IPS-20b (cell line): ENCODE results near the gene FER1L5.
"Not testable (repeated sequence)": the region's sequence is repeated elsewhere in the genome, so short reads cannot be mapped to it uniquely, and the experiment has no call there.

Source experiments
- H3K27ac ChIP-seq: one replicate; pipeline ENCODE4 v1.5.1; 2013; ENCODE audit warnings: low read length
- H3K27me3 ChIP-seq: 2 replicates; pipeline ENCODE4 v1.6.1; 2013; ENCODE audit warnings: mild to moderate bottlenecking, low read length, inconsistent platforms; ENCODE audit not compliant: insufficient read depth
- H3K36me3 ChIP-seq: 2 replicates; pipeline ENCODE4 v1.6.1; 2013; ENCODE audit warnings: low read depth, mild to moderate bottlenecking, inconsistent platforms, low read length, moderate library complexity; ENCODE audit not compliant: insufficient read depth
- H3K4me1 ChIP-seq: 2 replicates; pipeline ENCODE4 v1.6.1; 2013; ENCODE audit warnings: mild to moderate bottlenecking, control low read depth, inconsistent platforms, low read length, moderate library complexity; ENCODE audit not compliant: insufficient read depth
- H3K4me3 ChIP-seq: 2 replicates; pipeline ENCODE4 v1.5.1; 2013; ENCODE audit warnings: mild to moderate bottlenecking, low read length, inconsistent platforms
- H3K9ac ChIP-seq: 2 replicates; pipeline ENCODE4 v1.6.1; 2013; ENCODE audit warnings: low read depth, mild to moderate bottlenecking, inconsistent platforms, low read length, moderate library complexity
- H3K9me3 ChIP-seq: 2 replicates; pipeline ENCODE4 v1.6.1; 2013; ENCODE audit warnings: mild to moderate bottlenecking, low read depth, low read length, inconsistent platforms; ENCODE audit not compliant: insufficient read depth

The FER1L5 gene

GRCh38 chr2:96664366-96664925 lies 21.9 kb downstream of the FER1L5 start:
- peaks cover 7% of the 10 kb centered on the region; the same call in 1 of the 2 replicates for H3K9me3 ChIP-seq
- H3K27ac ChIP-seq: no peak overlapping the region
- H3K4me3 ChIP-seq: no peak overlapping the region
- H3K36me3 ChIP-seq: no peaks in the 10 kb centered on the region
- no peak overlapping the region for H3K9ac ChIP-seq
- no peaks in the 10 kb centered on the region for H3K27me3 ChIP-seq
- no peaks in the 10 kb centered on the region for H3K4me1 ChIP-seq

DNA sequence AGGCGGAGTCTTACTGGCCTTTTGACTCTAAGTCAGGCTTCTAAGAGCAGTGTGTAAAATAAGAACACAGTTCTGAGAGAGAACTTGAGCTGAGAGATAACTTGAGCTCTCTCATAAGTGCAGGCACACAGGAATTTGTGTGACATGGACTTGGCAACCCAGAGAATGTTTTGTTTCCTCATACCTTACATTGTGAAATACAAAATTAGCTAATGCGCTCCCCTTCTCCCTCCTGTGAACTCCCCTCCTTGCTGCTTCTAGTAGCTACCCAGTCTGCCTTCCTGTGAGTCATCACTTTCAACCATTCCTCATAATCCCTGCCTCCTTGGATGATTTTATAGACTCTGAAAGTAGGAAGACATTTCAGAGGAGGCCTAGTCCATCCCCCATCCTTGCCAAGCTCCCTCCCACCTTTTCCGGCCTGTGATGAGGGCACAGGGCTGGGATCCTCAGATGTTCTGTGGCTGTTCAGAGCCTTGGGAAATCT lies 22.6 kb downstream of the FER1L5 start:
- peaks cover 7% of the 10 kb centered on the region; the same call in 1 of the 2 replicates for H3K9me3 ChIP-seq
- H3K9ac ChIP-seq: no peak overlapping the region
- no peaks in the 10 kb centered on the region for H3K27me3 ChIP-seq
- H3K36me3 ChIP-seq: no peaks in the 10 kb centered on the region
- no peak overlapping the region for H3K4me3 ChIP-seq
- H3K27ac ChIP-seq: no peak overlapping the region
- H3K4me1 ChIP-seq: no peaks in the 10 kb centered on the region

GRCh38 chr2:96665717-96666116 lies 23.2 kb downstream of the FER1L5 start:
- not testable (repeated sequence) for H3K27ac ChIP-seq, H3K9me3 ChIP-seq, H3K4me3 ChIP-seq, H3K4me1 ChIP-seq, H3K9ac ChIP-seq, H3K36me3 ChIP-seq, H3K27me3 ChIP-seq

DNA sequence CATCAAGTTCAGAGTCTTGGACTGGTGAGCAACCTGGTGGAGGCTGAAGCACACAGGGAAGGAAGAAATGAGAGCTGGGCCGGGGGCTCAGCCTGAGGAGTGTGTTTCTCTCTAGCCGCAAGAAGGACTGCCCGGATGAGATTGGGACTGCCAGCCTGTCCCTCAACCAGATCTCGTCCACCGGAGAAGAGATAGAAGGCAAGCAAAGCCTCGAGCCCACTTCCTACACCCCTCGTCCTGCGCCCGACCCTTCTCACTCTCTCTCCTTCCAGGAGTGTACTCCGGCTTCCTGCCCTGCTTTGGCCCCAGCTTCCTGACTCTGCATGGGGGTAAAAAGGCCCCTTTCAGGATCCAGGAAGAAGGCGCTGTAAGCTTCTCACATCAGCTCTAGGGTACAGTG lies 26.2 kb downstream of the FER1L5 start:
- no peaks in the 10 kb centered on the region for H3K27me3 ChIP-seq
- H3K27ac ChIP-seq: no peak overlapping the region
- no peaks in the 10 kb centered on the region for H3K4me1 ChIP-seq
- no peaks in the 10 kb centered on the region for H3K36me3 ChIP-seq
- no peak overlapping the region for H3K9ac ChIP-seq
- H3K4me3 ChIP-seq: no peak overlapping the region
- H3K9me3 ChIP-seq: peaks cover 7% of the 10 kb centered on the region; the same call in 1 of the 2 replicates

DNA sequence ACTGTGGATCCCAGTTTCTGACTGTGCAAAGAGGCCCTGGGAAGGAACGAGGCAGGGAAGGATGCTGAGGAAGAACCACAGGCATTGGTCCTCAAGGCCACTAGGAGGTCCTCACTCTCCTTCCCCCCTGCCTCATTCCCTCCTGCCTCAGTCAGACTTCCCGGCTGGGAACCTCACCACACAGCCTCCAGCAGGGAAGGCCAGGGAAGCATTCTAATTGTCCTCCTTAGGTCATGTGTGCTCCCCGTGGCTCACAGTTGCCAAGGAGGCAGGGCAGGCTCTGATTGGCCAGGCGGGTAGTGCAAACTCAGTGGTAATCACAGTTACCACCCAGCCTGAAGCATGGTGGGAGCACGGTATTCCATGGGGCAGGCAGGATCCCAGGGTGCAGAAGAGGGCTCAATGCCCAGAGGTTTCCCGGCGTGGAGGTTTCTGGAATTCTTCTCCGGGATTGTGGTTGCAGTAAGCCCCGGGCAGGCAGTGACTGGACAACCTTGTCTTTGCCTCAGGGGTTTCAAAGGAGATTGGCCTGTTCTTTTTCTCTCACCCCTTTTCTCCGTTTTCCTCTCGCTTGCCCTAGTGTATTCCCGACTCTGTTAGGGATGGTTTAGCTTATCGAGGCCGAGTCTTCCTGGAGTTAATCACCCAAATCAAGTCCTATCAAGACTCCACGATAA lies 27.1 kb downstream of the FER1L5 start:
- H3K4me1 ChIP-seq: no peaks in the 10 kb centered on the region
- no peak overlapping the region for H3K4me3 ChIP-seq
- H3K27ac ChIP-seq: no peak overlapping the region
- H3K9me3 ChIP-seq: peaks cover under 1% of the 10 kb centered on the region; the same call in 1 of the 2 replicates
- H3K27me3 ChIP-seq: no peaks in the 10 kb centered on the region
- H3K36me3 ChIP-seq: no peaks in the 10 kb centered on the region
- H3K9ac ChIP-seq: no peak overlapping the region

GRCh38 chr2:96679848-96680247 lies 37.3 kb downstream of the FER1L5 start:
- Histone ChIP-seq H3K36me3 (no peaks in the 10 kb centered on the region), H3K9ac (no peak overlapping the region), H3K9me3 (no peaks in the 10 kb centered on the region), H3K4me3 (no peak overlapping the region), H3K4me1 (no peaks in the 10 kb centered on the region; the same call in 1 of the 2 replicates), H3K27me3 (no peaks in the 10 kb centered on the region), H3K27ac (no peak overlapping the region)

DNA sequence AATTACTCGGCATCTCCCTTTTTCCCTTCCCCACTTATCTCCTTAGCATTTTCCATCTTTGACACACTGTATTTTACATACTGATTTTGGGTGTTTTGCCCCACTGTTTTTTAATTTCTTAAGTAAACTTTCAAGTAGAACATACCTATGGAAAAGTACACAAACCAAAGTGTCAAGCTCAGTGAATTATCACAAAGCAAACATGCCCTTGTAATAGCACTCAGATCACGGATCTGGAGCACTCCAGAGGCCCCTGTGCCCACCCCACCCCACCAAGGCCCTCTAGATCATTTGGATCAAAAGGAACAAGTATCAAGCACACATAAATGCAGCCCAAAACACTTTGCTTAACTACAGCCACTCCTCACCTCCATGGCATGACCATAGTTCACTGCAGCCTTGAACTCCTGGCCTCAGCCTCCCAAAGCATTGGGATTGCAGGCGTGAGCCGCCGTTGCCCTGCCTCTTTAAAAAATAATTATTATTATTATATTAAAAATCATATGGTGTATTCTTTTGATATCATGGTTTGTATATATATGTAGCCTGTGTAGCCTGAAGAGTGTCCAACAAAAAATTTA lies 38.1 kb downstream of the FER1L5 start:
- no peaks in the 10 kb centered on the region for H3K36me3 ChIP-seq
- no peaks in the 10 kb centered on the region; the same call in 1 of the 2 replicates for H3K4me1 ChIP-seq
- no peak overlapping the region for H3K27ac ChIP-seq
- H3K4me3 ChIP-seq: no peak overlapping the region
- no peaks in the 10 kb centered on the region for H3K9me3 ChIP-seq
- no peak overlapping the region for H3K9ac ChIP-seq
- H3K27me3 ChIP-seq: no peaks in the 10 kb centered on the region

DNA sequence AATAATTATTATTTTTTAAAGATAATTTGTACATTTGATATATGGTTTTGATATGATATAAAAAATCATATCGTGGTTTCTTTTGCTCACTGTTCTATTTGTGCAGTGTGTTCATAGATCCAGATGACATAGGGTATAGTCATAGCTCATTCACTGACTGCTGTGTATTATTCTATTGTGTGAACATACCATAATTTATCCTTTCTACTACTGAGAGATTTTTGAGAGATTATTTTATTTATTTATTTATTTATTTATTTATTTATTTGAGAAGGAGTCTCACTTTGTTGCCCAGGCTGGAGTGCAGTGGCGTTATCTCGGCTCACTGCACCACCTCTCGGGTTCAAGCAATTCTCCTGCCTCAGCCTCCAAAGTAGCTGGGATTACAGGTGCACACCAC lies 39.0 kb downstream of the FER1L5 start:
- Histone ChIP-seq H3K4me3 (no peak overlapping the region), H3K27ac (no peak overlapping the region), H3K4me1 (no peaks in the 10 kb centered on the region; the same call in 1 of the 2 replicates), H3K27me3 (no peaks in the 10 kb centered on the region), H3K9me3 (no peaks in the 10 kb centered on the region), H3K36me3 (no peaks in the 10 kb centered on the region), H3K9ac (no peak overlapping the region)

DNA sequence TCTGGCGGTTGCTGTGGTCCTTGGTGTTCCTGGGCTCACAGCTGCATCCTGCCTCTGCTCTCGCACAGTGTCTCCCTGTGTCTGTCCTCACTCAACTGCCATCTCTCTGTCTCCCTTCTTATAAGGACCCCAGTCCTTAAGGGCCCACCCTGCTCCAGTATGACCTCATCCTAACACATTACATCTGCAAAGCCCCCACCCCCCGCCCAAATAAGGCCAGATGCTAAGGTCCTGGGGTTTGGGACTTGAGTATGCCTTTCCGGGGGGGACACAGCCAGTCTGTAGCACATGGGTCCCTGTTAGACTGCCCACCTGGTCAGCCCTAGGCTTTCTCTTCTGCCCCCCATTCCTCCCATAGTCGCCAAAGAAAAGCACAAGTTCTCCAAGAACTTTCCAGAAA lies 40.7 kb downstream of the FER1L5 start:
- no peaks in the 10 kb centered on the region for H3K27me3 ChIP-seq
- H3K36me3 ChIP-seq: no peaks in the 10 kb centered on the region
- H3K4me1 ChIP-seq: no peaks in the 10 kb centered on the region; the same call in 1 of the 2 replicates
- no peaks in the 10 kb centered on the region for H3K9me3 ChIP-seq
- H3K9ac ChIP-seq: no peak overlapping the region
- H3K27ac ChIP-seq: no peak overlapping the region
- no peak overlapping the region for H3K4me3 ChIP-seq

DNA sequence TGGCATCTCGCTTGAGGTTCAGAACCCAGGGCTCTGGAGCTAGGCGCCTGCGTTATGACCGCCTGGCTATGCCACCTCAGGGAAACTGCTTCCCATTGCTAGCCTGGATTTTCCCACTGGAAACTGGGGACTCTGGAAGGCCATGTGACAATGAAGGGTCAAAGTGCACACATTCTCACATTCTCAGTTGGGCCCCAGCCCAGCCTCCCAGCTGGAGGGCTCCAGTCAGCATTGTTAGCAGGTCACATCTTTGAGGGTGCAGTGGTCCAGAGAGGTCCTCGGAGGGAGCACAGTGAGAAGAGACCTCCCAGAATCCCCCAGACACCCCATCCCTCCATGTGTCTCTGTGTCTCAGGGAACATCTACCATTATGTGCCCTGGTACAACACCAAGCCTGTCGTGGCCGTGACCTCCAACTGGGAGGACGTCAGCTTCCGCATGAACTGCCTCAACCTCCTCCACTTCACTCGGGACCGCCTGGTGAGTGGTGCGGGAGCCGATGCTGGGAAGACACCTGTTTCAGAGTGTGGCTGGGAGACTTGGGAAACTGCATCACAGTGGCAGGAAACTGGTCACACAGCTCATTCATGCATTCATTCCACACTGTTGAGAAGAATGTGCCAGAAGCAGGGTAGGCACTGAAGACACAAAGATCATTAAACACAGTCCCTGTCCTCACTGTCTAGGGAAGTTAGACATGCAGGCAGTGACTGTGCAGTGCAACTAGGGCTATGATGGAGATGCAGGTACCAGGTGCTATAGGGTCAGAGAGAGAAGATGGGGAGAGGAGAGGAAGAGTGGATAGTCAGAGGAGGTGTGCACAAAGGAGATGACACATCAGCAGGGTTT lies 41.6 kb downstream of the FER1L5 start:
- H3K36me3 ChIP-seq: no peaks in the 10 kb centered on the region
- H3K9me3 ChIP-seq: no peaks in the 10 kb centered on the region
- no peaks in the 10 kb centered on the region for H3K27me3 ChIP-seq
- H3K4me1 ChIP-seq: no peaks in the 10 kb centered on the region; the same call in 1 of the 2 replicates
- no peak overlapping the region for H3K9ac ChIP-seq
- H3K4me3 ChIP-seq: no peak overlapping the region
- no peak overlapping the region for H3K27ac ChIP-seq

DNA sequence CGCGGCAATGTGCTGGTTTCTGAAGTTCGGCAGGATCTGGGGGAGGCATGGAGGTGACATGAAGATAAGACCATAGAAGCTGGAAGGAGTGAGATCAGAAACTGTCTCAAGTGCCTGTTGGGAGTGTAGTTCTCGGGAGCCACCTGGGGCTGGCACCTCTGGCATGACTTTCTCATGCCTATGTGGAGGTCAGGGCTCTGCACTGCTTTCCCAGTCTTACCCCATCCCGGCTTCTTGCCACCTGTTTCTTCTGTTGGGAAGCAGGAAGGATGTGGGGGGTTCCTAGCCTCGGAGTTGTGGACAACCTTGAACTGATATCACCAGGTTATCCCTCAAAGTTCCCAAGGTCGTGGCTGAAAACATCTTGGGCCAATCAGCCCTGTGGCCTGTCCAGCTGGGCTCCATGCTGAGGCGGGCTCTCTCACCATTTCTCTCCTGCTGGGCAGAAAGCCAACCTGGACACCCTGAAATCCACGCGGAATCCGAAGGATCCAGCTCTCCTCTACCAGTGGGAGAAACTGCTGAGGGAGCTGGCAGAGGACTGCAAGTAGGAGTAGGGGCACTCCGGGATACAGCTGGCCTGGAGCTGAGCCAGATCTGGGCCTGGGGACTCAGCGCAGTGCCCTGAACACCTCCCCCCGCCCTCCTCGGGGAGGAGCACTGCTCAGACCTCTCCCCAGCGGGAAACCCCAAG lies 42.5 kb downstream of the FER1L5 start:
- no peaks in the 10 kb centered on the region for H3K27me3 ChIP-seq
- H3K4me3 ChIP-seq: no peak overlapping the region
- no peak overlapping the region for H3K9ac ChIP-seq
- H3K27ac ChIP-seq: no peak overlapping the region
- H3K9me3 ChIP-seq: no peaks in the 10 kb centered on the region
- no peaks in the 10 kb centered on the region for H3K36me3 ChIP-seq
- H3K4me1 ChIP-seq: no peaks in the 10 kb centered on the region; the same call in 1 of the 2 replicates
